GM21360 (cell line): ENCODE results near the gene KIF26A.

Source experiments
- ATAC-seq: cut with Tn5 transposase; IDR thresholded peaks from one replicate; pipeline ENCODE4 v1.9.1; 2021; ENCODE audit warnings: mild to moderate bottlenecking, moderate library complexity; ENCODE audit not compliant: unreplicated experiment

The KIF26A gene

DNA sequence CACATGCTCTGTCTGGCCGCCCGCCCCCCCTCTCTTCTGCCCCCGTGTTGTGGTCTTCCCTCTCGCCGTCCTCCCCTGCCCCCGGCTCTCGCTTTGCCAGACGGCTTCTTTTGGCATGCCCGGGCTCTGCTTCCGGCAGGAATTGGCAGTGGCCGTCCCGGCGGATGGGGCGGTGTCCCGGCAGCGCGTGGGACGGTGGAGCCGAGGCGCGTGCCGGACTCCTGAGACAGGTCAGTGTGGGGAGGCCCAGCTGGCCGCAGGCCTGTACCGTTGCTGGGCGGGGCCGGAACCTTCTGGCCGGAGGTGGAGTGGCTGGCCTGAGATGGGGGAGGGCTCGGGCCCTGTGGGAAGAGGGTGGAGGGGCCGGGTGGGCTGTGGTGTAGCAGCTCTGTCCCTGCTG lies 17.1 kb downstream of the KIF26A start:
- ATAC-seq, result no peak

DNA sequence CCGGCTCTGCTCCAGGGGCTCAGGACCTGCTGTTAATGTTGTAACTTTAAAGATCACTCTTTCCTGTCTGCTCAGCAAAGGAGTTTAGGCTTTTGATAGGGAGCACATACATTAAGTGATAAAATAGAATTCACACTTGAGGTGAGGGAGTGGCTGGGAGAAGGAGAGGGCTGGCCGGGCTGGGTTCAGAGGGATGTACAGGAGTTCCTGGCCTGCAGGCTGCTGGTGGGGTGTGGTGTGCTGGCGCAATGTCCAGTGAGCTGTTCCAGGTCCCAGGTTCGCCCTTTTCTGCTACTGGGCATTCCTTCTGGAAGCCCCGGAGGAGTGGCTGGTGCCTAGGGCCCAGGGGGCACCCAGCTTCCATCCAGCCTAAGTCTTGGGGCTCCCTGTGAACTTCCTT lies 17.8 kb downstream of the KIF26A start:
- ATAC-seq, result no peak

GRCh38 chr14:104157016-104157928 lies 18.9 kb downstream of the KIF26A start:
- ATAC-seq, result no peak

- no peak for ATAC-seq
Measured at GRCh38 chr14:104158827-104159798, 20.7 kb downstream of the KIF26A start.

DNA sequence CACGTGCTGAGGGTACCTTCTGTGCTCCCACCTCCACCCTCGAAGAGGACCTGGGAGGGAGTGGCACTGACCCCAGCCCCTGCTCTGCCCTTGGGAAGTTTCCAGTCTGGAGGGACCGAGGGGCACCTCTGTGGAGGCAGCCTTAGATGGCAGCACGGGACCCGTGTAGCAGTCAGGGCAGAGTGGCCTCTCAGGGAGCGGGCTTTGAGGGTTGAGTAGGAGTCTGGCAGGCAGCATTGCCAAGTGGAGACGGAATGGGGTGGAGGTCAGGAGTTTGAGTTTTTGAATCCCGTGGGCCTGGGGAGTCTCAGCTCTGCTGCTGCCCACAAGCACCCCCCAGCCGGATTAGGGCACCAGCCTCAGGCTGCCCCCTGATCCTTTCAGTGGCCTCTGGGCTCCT lies 21.6 kb downstream of the KIF26A start:
- no peak for ATAC-seq

- ATAC-seq, result no peak
Measured at GRCh38 chr14:104161602-104162367, 23.4 kb downstream of the KIF26A start.

- ATAC-seq, result no peak
Measured at GRCh38 chr14:104162495-104162894, 24.1 kb downstream of the KIF26A start.

DNA sequence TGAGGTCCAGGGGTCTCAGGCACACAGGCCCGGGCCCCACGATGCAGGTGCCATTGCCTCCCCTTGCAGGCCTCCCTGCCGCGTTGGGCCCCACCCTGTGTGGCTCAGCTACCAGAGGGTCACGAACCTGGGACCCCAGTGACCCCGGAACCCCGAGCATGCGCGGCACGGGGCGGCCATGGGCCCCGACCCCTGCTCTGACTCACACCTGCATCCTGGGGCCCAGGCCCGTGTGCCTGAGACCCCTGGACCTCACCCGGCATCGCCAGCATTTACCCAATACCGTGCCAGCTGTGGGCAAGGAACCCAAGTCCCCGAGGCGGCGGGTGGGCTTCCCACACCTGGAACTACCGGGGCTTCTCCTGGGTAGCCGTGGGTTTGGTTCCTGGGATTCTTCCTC lies 25.2 kb downstream of the KIF26A start:
- no peak for ATAC-seq

DNA sequence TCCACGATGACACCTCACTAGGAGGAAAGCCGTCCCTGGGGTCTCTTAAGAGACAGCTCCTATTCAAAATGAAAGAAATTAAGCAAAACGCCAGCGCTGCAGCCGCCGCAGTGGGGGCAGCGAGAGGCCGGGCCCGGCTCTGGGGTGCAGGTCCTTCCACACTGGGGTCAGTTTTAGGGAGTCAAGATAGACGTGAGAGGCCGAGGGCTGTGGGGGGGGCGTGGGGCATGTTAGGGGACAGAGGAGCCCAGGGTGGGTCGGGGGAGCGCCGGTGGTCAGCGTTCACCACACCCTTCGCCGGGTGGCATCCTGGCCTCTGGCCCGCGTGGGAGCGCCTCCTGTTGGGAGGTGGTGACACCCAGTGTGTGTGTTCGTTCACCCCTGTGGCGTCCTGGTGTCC lies 25.7 kb downstream of the KIF26A start:
- ATAC-seq, result no peak

DNA sequence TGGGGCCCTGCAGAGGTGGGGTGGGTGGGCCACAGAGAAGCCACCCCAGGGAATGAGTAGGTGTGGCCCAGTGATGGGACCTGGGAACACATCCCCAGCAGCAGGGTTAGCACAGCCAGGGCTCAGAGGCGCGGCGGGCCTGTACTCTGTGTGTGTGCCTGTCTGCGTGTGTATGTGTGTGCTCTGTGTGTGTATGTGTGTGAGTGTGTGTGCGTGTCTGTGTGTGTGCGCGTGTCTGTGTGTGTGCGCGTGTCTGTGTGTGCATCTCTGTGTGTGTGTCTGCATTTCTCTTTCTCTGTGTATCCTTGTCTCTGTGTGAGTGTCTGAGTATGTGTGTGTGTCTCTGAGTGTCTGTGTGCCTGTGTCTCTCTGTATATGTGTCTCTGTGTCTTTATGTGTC lies 26.1 kb downstream of the KIF26A start:
- ATAC-seq, result no peak

DNA sequence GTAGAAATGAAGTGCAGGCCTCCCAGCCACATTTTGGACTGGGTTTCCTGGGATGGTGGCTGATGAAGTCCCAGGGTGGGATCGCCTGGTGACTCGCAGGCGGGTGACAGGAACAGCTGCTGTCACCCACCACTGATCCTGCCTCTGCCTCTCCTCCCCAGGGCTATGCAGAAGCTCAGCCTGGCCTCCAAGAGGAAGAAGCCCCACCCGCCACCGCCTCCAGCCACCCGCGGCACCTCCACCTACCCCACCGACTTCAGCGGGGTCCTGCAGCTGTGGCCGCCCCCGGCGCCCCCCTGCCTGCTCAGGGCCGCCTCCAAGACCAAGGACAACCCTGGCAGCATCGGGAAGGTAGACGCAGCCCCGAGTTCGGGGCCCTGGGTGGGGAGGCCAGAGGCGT lies 28.3 kb downstream of the KIF26A start:
- no peak for ATAC-seq

- ATAC-seq, result no peak
Measured at GRCh38 chr14:104168603-104169002, 30.2 kb downstream of the KIF26A start.

DNA sequence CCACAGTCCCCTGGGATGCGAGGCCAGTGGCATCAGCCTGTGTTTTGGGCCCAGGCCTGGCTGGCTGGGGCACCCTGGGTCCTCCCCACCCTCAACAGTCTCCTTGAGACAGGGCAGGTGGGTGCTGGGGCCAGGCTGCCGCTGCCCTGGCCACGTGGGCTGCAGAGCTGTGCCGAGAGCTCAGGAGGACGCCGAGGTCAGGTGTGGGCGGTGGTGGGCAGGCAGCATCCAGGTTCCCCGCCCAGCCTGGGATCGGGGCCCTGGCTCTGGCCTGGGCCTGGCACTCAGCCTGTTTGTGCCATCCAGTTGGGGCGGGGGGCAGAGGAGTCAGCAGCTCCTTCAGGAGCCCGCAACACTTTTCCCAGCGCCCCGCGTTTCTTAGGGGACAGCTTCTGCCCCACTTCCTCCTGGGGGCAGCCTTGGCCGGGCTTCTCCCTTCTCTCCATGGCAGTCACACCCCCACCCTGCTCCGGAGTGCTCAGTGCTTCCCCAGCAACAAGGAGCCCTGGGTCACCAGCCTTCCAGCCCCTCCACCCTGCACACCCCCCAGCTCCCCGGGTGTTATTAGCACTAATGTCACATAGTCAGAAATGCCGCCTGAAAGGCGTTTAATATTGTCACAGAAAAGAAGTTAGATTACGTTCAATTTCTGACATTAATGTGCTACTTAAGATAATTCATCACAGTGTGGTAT lies 30.8 kb downstream of the KIF26A start:
- no peak for ATAC-seq

- ATAC-seq, result no peak
Measured at GRCh38 chr14:104169699-104170479, 31.5 kb downstream of the KIF26A start.

- no peak for ATAC-seq
Measured at GRCh38 chr14:104171029-104171697, 32.8 kb downstream of the KIF26A start.

GRCh38 chr14:104171895-104172294 lies 33.5 kb downstream of the KIF26A start:
- ATAC-seq, result no peak

- no peak for ATAC-seq
Measured at GRCh38 chr14:104172349-104172748, 34.0 kb downstream of the KIF26A start.

- ATAC-seq, result no peak
Measured at GRCh38 chr14:104172880-104173279, 34.5 kb downstream of the KIF26A start.

DNA sequence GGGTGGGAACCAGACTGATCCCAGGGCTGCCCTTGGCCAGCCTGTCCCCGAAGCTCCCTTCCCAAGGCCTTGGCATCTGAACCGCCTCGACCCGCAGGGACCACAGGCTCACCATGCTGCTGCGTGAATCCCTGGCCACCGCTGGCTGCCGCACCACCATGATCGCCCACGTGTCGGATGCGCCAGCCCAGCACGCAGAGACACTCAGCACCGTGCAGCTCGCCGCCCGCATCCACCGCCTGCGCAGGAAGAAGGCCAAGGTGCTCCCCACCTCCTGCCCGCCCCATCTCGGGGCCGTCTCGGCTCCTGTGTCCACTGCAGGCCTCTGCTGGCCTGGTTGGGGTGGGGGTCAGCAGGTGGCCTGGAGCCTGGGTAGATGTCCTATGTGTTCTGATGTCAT lies 35.7 kb downstream of the KIF26A start:
- ATAC-seq, result no peak
